OCI-LY7 (cell line): ENCODE results near the gene MIB1.
"Not testable (repeated sequence)": the region's sequence is repeated elsewhere in the genome, so short reads cannot be mapped to it uniquely, and the experiment has no call there.

Experiments
- EZH2phosphoT487 ChIP-seq: fragments of 200-600 bp; sonication (generic); IDR thresholded peaks from 2 replicates; pipeline ENCODE4 v1.6.1; 2018; ENCODE audit warnings: low read depth, borderline replicate concordance, mild to moderate bottlenecking, mixed run types, antibody characterized with exemption, low read length, moderate library complexity, mixed read lengths
- TF ChIP-seq, protein P1 (sequence below): fragments of 200-600 bp; sonication (generic); conservative IDR thresholded peaks from 2 replicates; pipeline ENCODE4 v1.5.1; 2014; ENCODE audit warnings: mild to moderate bottlenecking, antibody characterized with exemption, low read length, moderate library complexity, mixed read lengths

GRCh38 chr18:21707130-21707529 lies 33.5 kb upstream of the MIB1 start:
- TF ChIP-seq, protein P1, sequence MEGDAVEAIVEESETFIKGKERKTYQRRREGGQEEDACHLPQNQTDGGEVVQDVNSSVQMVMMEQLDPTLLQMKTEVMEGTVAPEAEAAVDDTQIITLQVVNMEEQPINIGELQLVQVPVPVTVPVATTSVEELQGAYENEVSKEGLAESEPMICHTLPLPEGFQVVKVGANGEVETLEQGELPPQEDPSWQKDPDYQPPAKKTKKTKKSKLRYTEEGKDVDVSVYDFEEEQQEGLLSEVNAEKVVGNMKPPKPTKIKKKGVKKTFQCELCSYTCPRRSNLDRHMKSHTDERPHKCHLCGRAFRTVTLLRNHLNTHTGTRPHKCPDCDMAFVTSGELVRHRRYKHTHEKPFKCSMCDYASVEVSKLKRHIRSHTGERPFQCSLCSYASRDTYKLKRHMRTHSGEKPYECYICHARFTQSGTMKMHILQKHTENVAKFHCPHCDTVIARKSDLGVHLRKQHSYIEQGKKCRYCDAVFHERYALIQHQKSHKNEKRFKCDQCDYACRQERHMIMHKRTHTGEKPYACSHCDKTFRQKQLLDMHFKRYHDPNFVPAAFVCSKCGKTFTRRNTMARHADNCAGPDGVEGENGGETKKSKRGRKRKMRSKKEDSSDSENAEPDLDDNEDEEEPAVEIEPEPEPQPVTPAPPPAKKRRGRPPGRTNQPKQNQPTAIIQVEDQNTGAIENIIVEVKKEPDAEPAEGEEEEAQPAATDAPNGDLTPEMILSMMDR: not testable (repeated sequence)
- TF ChIP-seq EZH2phosphoT487: not testable (repeated sequence)
